ENCODE measurements around the gene CTNNA1. TPM values are rescaled to one million over a fixed set of nuclear protein-coding genes. Genes with fewer than 3 reads are reported as not detected.
"Not testable (repeated sequence)": the region's sequence is repeated elsewhere in the genome, so short reads cannot be mapped to it uniquely, and the experiment has no call there.

The CTNNA1 gene
- total RNA-seq (394 and 420 TPM in 2 replicates), polyA plus RNA-seq (108 and 156 TPM in 2 replicates), polyA minus RNA-seq (268 and 305 TPM in 2 replicates), Bru-seq, nascent RNA (percentile 96 among the genes with signal in this experiment), BruChase-seq, experiment 1, labeled RNA remaining after a 6-hour chase (percentile 94 among the genes with signal in this experiment), BruChase-seq, experiment 2, labeled RNA remaining after a 2-hour chase (percentile 90 among the genes with signal in this experiment)
- polyA plus RNA-seq (2011; cell fraction: cytosol; rRNA removed), result 218 and 223 TPM in 2 replicates
- 254 and 305 TPM in 2 replicates for polyA plus RNA-seq (2011; cell fraction: nucleus; rRNA removed)
- polyA plus RNA-seq (2012), result 286 and 341 TPM in 2 replicates
- 101 TPM for polyA minus RNA-seq (2011; cell fraction: cytosol; rRNA and poly(A)+ RNA removed)
- 181 and 203 TPM in 2 replicates for polyA minus RNA-seq (2011; cell fraction: nucleus; rRNA and poly(A)+ RNA removed)
- long read RNA-seq, transcript CTNNA1-230 (17 exons, 2,741 nt), result minor isoform, 5 of 900 reads
- long read RNA-seq, transcript CTNNA1-201 (18 exons, 3,756 nt), result major isoform, 578 of 900 reads
- long read RNA-seq, partial matches to known transcripts, result 243 of 900 reads
- long read RNA-seq, other reads (novel, unspliced or antisense), result 68 of 900 reads

- POLR2A ChIA-PET, result interaction anchor here (0.7 kb wide), 1 partner anchor 217 kb away, joined by 3 read pairs; no protein-coding TSS in a partner anchor
- Histone ChIP-seq H3K79me2 (ENCODE audit: control insufficient read depth, insufficient read depth, low read length) (peaks cover 46% of the 10 kb centered on the region), H3K9me1 (replicated peaks; ENCODE audit: control insufficient read depth, extremely low read depth, insufficient read depth, low read length) (no peaks in the 10 kb centered on the region), H3K27me3 (ENCODE audit: control insufficient read depth in 2 of 2, insufficient read depth in 2 of 2, low read length in 2 of 2) (no peaks in the 10 kb centered on the region), H4K20me1 (replicated peaks; ENCODE audit: control insufficient read depth, extremely low read depth, insufficient read depth, low read length) (peaks cover 2% of the 10 kb centered on the region), H3K27ac (ENCODE audit: insufficient read depth, low read depth, low read length) (peak within 1 kb of the TSS; percentile 97), H3K36me3 (ENCODE audit: control insufficient read depth in 2 of 2, extremely low read depth in 1 of 2, insufficient read depth in 2 of 2, low read length in 2 of 2) (no peaks in the 10 kb centered on the region), H3K9ac (replicated peaks; ENCODE audit: extremely low read depth, insufficient read depth, low read length) (peak within 1 kb of the TSS; percentile 99), H3K4me1 (ENCODE audit: control insufficient read depth, extremely low read depth, insufficient read depth, low read length) (peaks cover 14% of the 10 kb centered on the region), H2AFZ (ENCODE audit: low read depth, low read length) (peak within 1 kb of the TSS; percentile 87), H3K9me3 (replicated peaks; ENCODE audit: control insufficient read depth, insufficient read depth, low read length) (no peaks in the 10 kb centered on the region), H3K4me3 (replicated peaks in 1 of 3; ENCODE audit: insufficient read depth in 1 of 3, low read depth in 1 of 3, low read length in 3 of 3) (peak within 1 kb of the TSS; percentile 72 to 94 (median 86)), H3K4me2 (ENCODE audit: insufficient read depth, low read length) (peak within 1 kb of the TSS; percentile 97)
- BruUV-seq (replicated peaks), result no TSS peak
- TF ChIP-seq GATA2 (IDR thresholded peaks at IDR 0.05; ENCODE audit: insufficient read depth, insufficient read length, low read depth, low read length), result no peak
- TF ChIP-seq POLR2AphosphoS5 (IDR thresholded peaks at IDR 0.05; ENCODE audit: insufficient read depth, low read depth, low read length), result peak; percentile 87
- TF ChIP-seq EZH2 (IDR thresholded peaks at IDR 0.05; ENCODE audit: borderline replicate concordance, low read depth, low read length, severe bottlenecking), result no peak
- peak; percentile 89 for TF ChIP-seq POLR2A (IDR thresholded peaks at IDR 0.05; ENCODE audit: low read depth, low read length)
- TF ChIP-seq MAX (IDR thresholded peaks at IDR 0.05; ENCODE audit: insufficient read depth, insufficient read length), result no peak
- peak; percentile 47 for TF ChIP-seq FOS (IDR thresholded peaks at IDR 0.05; ENCODE audit: borderline replicate concordance, insufficient read depth, low read length)
- peak; percentile 61 for DNase-seq (ENCODE audit: low read depth, low spot score)
- CTCF ChIA-PET, result interaction anchor here (0.6 to 1.5 kb wide), 3 partner anchors 37 to 509 kb away, joined by 3 to 6 read pairs (median 5); no protein-coding TSS in a partner anchor
- dilution Hi-C loops (cut with MboI; ENCODE audit: extremely low pct_ligation_motif_present, low sequenced_read_pairs) (no loop called here), intact Hi-C loops (cut with micrococcal nuclease) (loop anchor here (1.0 to 5.0 kb wide), 2 partner anchors 111 to 174 kb away; no protein-coding TSS in a partner anchor)
- FAIRE-seq, result no peak
These were observed at the start of gene CTNNA1 for GRCh38 chr5:138752951-138753793. Gene CTNNA1, plus strand, starts transcription at chr5:138753425. Its CDS starts 28,500 bp downstream, at chr5:138781925.

- H3K4me1 ChIP-seq (ENCODE audit: control insufficient read depth, extremely low read depth, insufficient read depth, low read length); H4K20me1 ChIP-seq (replicated peaks; ENCODE audit: control insufficient read depth, extremely low read depth, insufficient read depth, low read length); DNase-seq (ENCODE audit: low read depth, low spot score); H3K9ac ChIP-seq (replicated peaks; ENCODE audit: extremely low read depth, insufficient read depth, low read length); H3K9me1 ChIP-seq (replicated peaks; ENCODE audit: control insufficient read depth, extremely low read depth, insufficient read depth, low read length); BruUV-seq (replicated peaks); H3K27ac ChIP-seq (ENCODE audit: insufficient read depth, low read depth, low read length); H3K36me3 ChIP-seq (ENCODE audit: control insufficient read depth in 2 of 2, extremely low read depth in 1 of 2, insufficient read depth in 2 of 2, low read length in 2 of 2); H3K9me3 ChIP-seq (replicated peaks; ENCODE audit: control insufficient read depth, insufficient read depth, low read length); H3K4me3 ChIP-seq (replicated peaks in 1 of 3; ENCODE audit: insufficient read depth in 1 of 3, low read depth in 1 of 3, low read length in 3 of 3); intact Hi-C loops (cut with micrococcal nuclease); dilution Hi-C loops (cut with MboI; ENCODE audit: extremely low pct_ligation_motif_present, low sequenced_read_pairs); POLR2A ChIA-PET; H3K79me2 ChIP-seq (ENCODE audit: control insufficient read depth, insufficient read depth, low read length); H3K4me2 ChIP-seq (ENCODE audit: insufficient read depth, low read length); H2AFZ ChIP-seq (ENCODE audit: low read depth, low read length); FAIRE-seq: not testable (repeated sequence)
- CTCF ChIA-PET, result interaction anchor here (1.0 to 1.7 kb wide), 2 partner anchors 9 to 124 kb away, joined by 4 to 5 read pairs; no protein-coding TSS in a partner anchor
- H3K27me3 ChIP-seq (ENCODE audit: control insufficient read depth in 2 of 2, insufficient read depth in 2 of 2, low read length in 2 of 2), result peaks cover 8 to 14% of the 10 kb centered on the region in 2 experiments
These were observed 49.4 kb upstream of the CTNNA1 start for GRCh38 chr5:138703777-138704176.

All from endothelial cell of umbilical vein (primary cell).